ENCODE results near the gene GUCD1.
"Not testable (repeated sequence)": the region's sequence is repeated elsewhere in the genome, so short reads cannot be mapped to it uniquely, and the experiment has no call there.

Gene GUCD1

GRCh38 chr22:24535348-24535747, 19.6 kb downstream of the GUCD1 start:
- Mint-ChIP-seq H3K4me3 (no peak overlapping the region), H3K36me3 (ENCODE audit: low read depth) (peaks cover 13% of the 10 kb centered on the region), H3K27me3 (no peaks in the 10 kb centered on the region), H3K9me3 (no peaks in the 10 kb centered on the region), H3K4me1 (ENCODE audit: low read depth) (no peaks in the 10 kb centered on the region), H3K27ac (no peak overlapping the region)
- DNase-seq: no peak

- no peak overlapping the region for H3K27ac Mint-ChIP-seq
- H3K4me3 Mint-ChIP-seq: no peak overlapping the region
Measured at GRCh38 chr22:24532075-24532474, 22.9 kb downstream of the GUCD1 start.

GRCh38 chr22:24530968-24531367, 24.0 kb downstream of the GUCD1 start:
- not testable (repeated sequence) for H3K9me3 Mint-ChIP-seq; H3K4me1 Mint-ChIP-seq (ENCODE audit: low read depth); H3K4me3 Mint-ChIP-seq

More at GRCh38 chr22:24532075-24532474, 22.9 kb downstream of the GUCD1 start:
- no peaks in the 10 kb centered on the region for H3K36me3 Mint-ChIP-seq (ENCODE audit: low read depth)
- no peaks in the 10 kb centered on the region for H3K27me3 Mint-ChIP-seq
- no peak for DNase-seq
- no peaks in the 10 kb centered on the region for H3K4me1 Mint-ChIP-seq (ENCODE audit: low read depth)
- no peaks in the 10 kb centered on the region for H3K9me3 Mint-ChIP-seq

GRCh38 chr22:24529898-24530297, 25.0 kb downstream of the GUCD1 start:
- Mint-ChIP-seq H3K4me3 (no peak overlapping the region), H3K27me3 (no peaks in the 10 kb centered on the region), H3K36me3 (ENCODE audit: low read depth) (no peaks in the 10 kb centered on the region), H3K9me3 (no peaks in the 10 kb centered on the region), H3K4me1 (ENCODE audit: low read depth) (peaks cover 6% of the 10 kb centered on the region), H3K27ac (no peak overlapping the region)
- DNase-seq: no peak

More at GRCh38 chr22:24530968-24531367, 24.0 kb downstream of the GUCD1 start:
- H3K27ac Mint-ChIP-seq; DNase-seq; H3K36me3 Mint-ChIP-seq (ENCODE audit: low read depth); H3K27me3 Mint-ChIP-seq: not testable (repeated sequence)

- no peaks in the 10 kb centered on the region for H3K9me3 Mint-ChIP-seq
- no peaks in the 10 kb centered on the region for H3K27me3 Mint-ChIP-seq
- H3K4me1 Mint-ChIP-seq (ENCODE audit: low read depth): peaks cover 11% of the 10 kb centered on the region
- H3K36me3 Mint-ChIP-seq (ENCODE audit: low read depth): no peaks in the 10 kb centered on the region
- DNase-seq: no peak
- H3K27ac Mint-ChIP-seq: no peak overlapping the region
- H3K4me3 Mint-ChIP-seq: no peak overlapping the region
Measured at GRCh38 chr22:24526191-24526590, 28.7 kb downstream of the GUCD1 start.

GRCh38 chr22:24525416-24526037, 29.4 kb downstream of the GUCD1 start:
- H3K4me1 Mint-ChIP-seq (ENCODE audit: low read depth): peaks cover 11% of the 10 kb centered on the region
- no peaks in the 10 kb centered on the region for H3K36me3 Mint-ChIP-seq (ENCODE audit: low read depth)
- no peaks in the 10 kb centered on the region for H3K27me3 Mint-ChIP-seq
- no peak overlapping the region for H3K4me3 Mint-ChIP-seq
- peak; percentile 83 for DNase-seq
- peak overlapping the region; percentile 26 for H3K27ac Mint-ChIP-seq
- H3K9me3 Mint-ChIP-seq: no peaks in the 10 kb centered on the region

- Mint-ChIP-seq H3K27me3 (no peaks in the 10 kb centered on the region), H3K36me3 (ENCODE audit: low read depth) (no peaks in the 10 kb centered on the region), H3K27ac (no peak overlapping the region), H3K9me3 (no peaks in the 10 kb centered on the region), H3K4me3 (no peak overlapping the region), H3K4me1 (ENCODE audit: low read depth) (peaks cover 11% of the 10 kb centered on the region)
- DNase-seq: no peak
Measured at GRCh38 chr22:24523873-24524272, 31.1 kb downstream of the GUCD1 start.

- Mint-ChIP-seq H3K4me3 (no peak overlapping the region), H3K27me3 (no peaks in the 10 kb centered on the region), H3K4me1 (ENCODE audit: low read depth) (peaks cover 11% of the 10 kb centered on the region), H3K36me3 (ENCODE audit: low read depth) (no peaks in the 10 kb centered on the region), H3K27ac (peak overlapping the region; percentile 78), H3K9me3 (no peaks in the 10 kb centered on the region)
- no peak for DNase-seq
Measured at GRCh38 chr22:24521791-24522245, 33.1 kb downstream of the GUCD1 start.

GRCh38 chr22:24519496-24519895, 35.4 kb downstream of the GUCD1 start:
- no peaks in the 10 kb centered on the region for H3K36me3 Mint-ChIP-seq (ENCODE audit: low read depth)
- H3K9me3 Mint-ChIP-seq: no peaks in the 10 kb centered on the region
- no peaks in the 10 kb centered on the region for H3K27me3 Mint-ChIP-seq
- peaks cover 6% of the 10 kb centered on the region for H3K4me1 Mint-ChIP-seq (ENCODE audit: low read depth)
- H3K27ac Mint-ChIP-seq: no peak overlapping the region
- H3K4me3 Mint-ChIP-seq: no peak overlapping the region
- no peak for DNase-seq

GRCh38 chr22:24518771-24519485, 36.0 kb downstream of the GUCD1 start:
- Mint-ChIP-seq H3K36me3 (ENCODE audit: low read depth) (no peaks in the 10 kb centered on the region), H3K27ac (no peak overlapping the region), H3K4me3 (no peak overlapping the region), H3K9me3 (no peaks in the 10 kb centered on the region), H3K4me1 (ENCODE audit: low read depth) (peaks cover 6% of the 10 kb centered on the region), H3K27me3 (no peaks in the 10 kb centered on the region)
- no peak for DNase-seq

- Mint-ChIP-seq H3K4me1 (ENCODE audit: low read depth) (peaks cover 6% of the 10 kb centered on the region), H3K9me3 (no peaks in the 10 kb centered on the region), H3K36me3 (ENCODE audit: low read depth) (no peaks in the 10 kb centered on the region), H3K4me3 (no peak overlapping the region), H3K27ac (no peak overlapping the region), H3K27me3 (no peaks in the 10 kb centered on the region)
- no peak for DNase-seq
Measured at GRCh38 chr22:24518228-24518627, 36.7 kb downstream of the GUCD1 start.

GRCh38 chr22:24517446-24517845, 37.5 kb downstream of the GUCD1 start:
- H3K27me3 Mint-ChIP-seq: no peaks in the 10 kb centered on the region
- H3K36me3 Mint-ChIP-seq (ENCODE audit: low read depth): no peaks in the 10 kb centered on the region
- no peak overlapping the region for H3K27ac Mint-ChIP-seq
- no peak for DNase-seq
- no peaks in the 10 kb centered on the region for H3K9me3 Mint-ChIP-seq
- no peak overlapping the region for H3K4me3 Mint-ChIP-seq
- H3K4me1 Mint-ChIP-seq (ENCODE audit: low read depth): peaks cover 6% of the 10 kb centered on the region

- no peak overlapping the region for H3K27ac Mint-ChIP-seq
- no peaks in the 10 kb centered on the region for H3K27me3 Mint-ChIP-seq
- peaks cover 6% of the 10 kb centered on the region for H3K4me1 Mint-ChIP-seq (ENCODE audit: low read depth)
- no peaks in the 10 kb centered on the region for H3K36me3 Mint-ChIP-seq (ENCODE audit: low read depth)
- DNase-seq: no peak
- H3K9me3 Mint-ChIP-seq: no peaks in the 10 kb centered on the region
- no peak overlapping the region for H3K4me3 Mint-ChIP-seq
Measured at GRCh38 chr22:24516301-24516737, 38.6 kb downstream of the GUCD1 start.

GRCh38 chr22:24515027-24515338, 40.0 kb downstream of the GUCD1 start:
- Mint-ChIP-seq H3K36me3 (ENCODE audit: low read depth) (no peaks in the 10 kb centered on the region), H3K27ac (no peak overlapping the region), H3K9me3 (no peaks in the 10 kb centered on the region), H3K4me3 (no peak overlapping the region), H3K4me1 (ENCODE audit: low read depth) (peaks cover 14% of the 10 kb centered on the region), H3K27me3 (no peaks in the 10 kb centered on the region)
- no peak for DNase-seq

GRCh38 chr22:24514241-24515026, 40.5 kb downstream of the GUCD1 start:
- Mint-ChIP-seq H3K4me3 (no peak overlapping the region), H3K4me1 (ENCODE audit: low read depth) (peaks cover 14% of the 10 kb centered on the region), H3K27ac (no peak overlapping the region), H3K36me3 (ENCODE audit: low read depth) (no peaks in the 10 kb centered on the region), H3K27me3 (no peaks in the 10 kb centered on the region), H3K9me3 (no peaks in the 10 kb centered on the region)
- no peak for DNase-seq

Measured in activated T-cell treated with anti-CD3 and anti-CD28 coated beads, Interleukin-2, amount 50 U/mL, for 24 hours (primary cell).